ENCODE data around the gene PNMA6F. TPM values are rescaled to one million over a fixed set of nuclear protein-coding genes. Genes with fewer than 3 reads are reported as not detected.

Gene PNMA6F
- total RNA-seq, 1 experiment from 2014 or later = not detected

DNA sequence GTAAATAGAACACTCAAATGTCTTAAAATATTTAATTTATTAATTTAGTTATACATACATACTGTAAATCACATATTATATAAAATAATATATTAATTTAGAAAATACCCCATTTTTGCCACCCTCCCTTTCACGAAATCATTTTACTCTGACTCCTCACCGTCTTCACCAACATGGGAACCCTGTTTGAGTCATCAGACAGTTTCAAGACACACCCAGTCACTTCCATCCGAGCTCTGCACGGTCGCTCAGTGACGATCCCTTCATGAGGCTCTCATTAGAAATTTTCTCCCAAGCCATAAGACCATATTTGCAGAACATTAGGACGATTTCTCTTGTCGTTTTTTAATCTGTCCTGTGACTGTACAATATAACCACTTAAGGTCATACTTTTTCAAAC is 26.9 kb upstream of the PNMA6F start:
- ChIA-PET RAD21 (ENCODE audit: low non-redundant PET in 1 of 2, low total read pairs in 2 of 2, uncharacterized antibody in 2 of 2, unreplicated experiment in 2 of 2) (no interaction called here), CTCF (no interaction called here), POLR2A (no interaction called here)
- BruUV-seq (replicated peaks) = no TSS peak
- Histone ChIP-seq H4K20me1 (ENCODE audit: insufficient read depth) (no peaks in the 10 kb centered on the region), H3K4me1 (ENCODE audit: control insufficient read depth in 1 of 2, insufficient read depth in 2 of 2, low read length in 2 of 2) (no peaks in the 10 kb centered on the region), H3K27ac (ENCODE audit: low read depth, low read length) (no peak overlapping the region), H3K9me2 (ENCODE audit: insufficient read depth) (no peaks in the 10 kb centered on the region), H3K9me3 (ENCODE audit: control insufficient read depth in 1 of 2, insufficient read depth in 1 of 2, low read depth in 1 of 2, low read length in 2 of 2) (no peaks in the 10 kb centered on the region), H3K4me3 (replicated peaks in 1 of 2; ENCODE audit: low read depth in 1 of 2, low read length in 2 of 2) (no peak overlapping the region), H3K36me3 (ENCODE audit: control insufficient read depth in 1 of 2, insufficient read depth in 2 of 2, low read length in 2 of 2) (no peaks in the 10 kb centered on the region), H3K27me3 (ENCODE audit: insufficient read depth, low read length) (no peaks in the 10 kb centered on the region), H3K79me2 (ENCODE audit: insufficient read depth, low read length) (no peaks in the 10 kb centered on the region), H2AFZ (ENCODE audit: low read depth, low read length, poor library complexity, severe bottlenecking) (no peak overlapping the region), H3K4me2 (ENCODE audit: low read length) (no peak overlapping the region), H3K9ac (ENCODE audit: low read length) (no peak overlapping the region)
- ATAC-seq (no peak), DNase-seq (ENCODE audit: low read depth, low spot score) (no peak)
- intact Hi-C loops (cut with micrococcal nuclease) = no loop called here
- TF ChIP-seq SP1 (IDR thresholded peaks at IDR 0.05; ENCODE audit: low read depth) (no peak), EZH2 (IDR thresholded peaks at IDR 0.05) (no peak), EGR1 (IDR thresholded peaks at IDR 0.05; ENCODE audit: low read depth) (no peak)

DNA sequence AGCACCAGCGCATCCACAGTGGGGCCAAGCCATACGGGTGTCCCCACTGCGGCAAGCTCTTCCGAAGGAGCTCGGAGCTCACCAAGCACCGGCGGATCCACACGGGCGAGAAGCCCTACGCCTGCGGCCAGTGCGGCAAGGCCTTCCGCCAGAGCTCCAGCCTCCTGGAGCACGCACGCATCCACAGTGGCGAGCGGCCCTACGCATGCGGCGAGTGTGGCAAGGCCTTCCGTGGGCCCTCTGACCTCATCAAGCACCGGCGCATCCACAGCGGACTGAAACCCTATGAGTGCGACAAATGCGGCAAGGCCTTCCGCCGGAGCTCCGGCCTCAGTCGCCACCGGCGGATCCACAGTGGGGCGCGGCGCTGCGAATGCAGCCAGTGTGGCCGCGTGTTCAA is 26.0 kb upstream of the PNMA6F start:
- no peak overlapping the region for H3K27ac ChIP-seq (ENCODE audit: low read depth, low read length)
- H3K27me3 ChIP-seq (ENCODE audit: insufficient read depth, low read length) = no peaks in the 10 kb centered on the region
- H3K9ac ChIP-seq (ENCODE audit: low read length) = no peak overlapping the region
- no TSS peak for BruUV-seq (replicated peaks)
- ATAC-seq (no peak), DNase-seq (ENCODE audit: low read depth, low spot score) (no peak)
- H3K4me2 ChIP-seq (ENCODE audit: low read length) = no peak overlapping the region
- H2AFZ ChIP-seq (ENCODE audit: low read depth, low read length, poor library complexity, severe bottlenecking) = no peak overlapping the region
- ChIA-PET POLR2A (no interaction called here), RAD21 (ENCODE audit: low non-redundant PET in 1 of 2, low total read pairs in 2 of 2, uncharacterized antibody in 2 of 2, unreplicated experiment in 2 of 2) (no interaction called here), CTCF (no interaction called here)
- no peaks in the 10 kb centered on the region for H3K9me3 ChIP-seq (ENCODE audit: control insufficient read depth in 1 of 2, insufficient read depth in 1 of 2, low read depth in 1 of 2, low read length in 2 of 2)
- intact Hi-C loops (cut with micrococcal nuclease) = no loop called here
- H3K4me3 ChIP-seq (replicated peaks in 1 of 2; ENCODE audit: low read depth in 1 of 2, low read length in 2 of 2) = no peak overlapping the region
- TF ChIP-seq EZH2 (IDR thresholded peaks at IDR 0.05) (no peak), EGR1 (IDR thresholded peaks at IDR 0.05; ENCODE audit: low read depth) (no peak), TCF7L2 (IDR thresholded peaks at IDR 0.05; ENCODE audit: borderline replicate concordance, extremely low read depth, insufficient read depth, insufficient read length) (no peak), POLR2A (IDR thresholded peaks at IDR 0.05; ENCODE audit: borderline replicate concordance, extremely low read depth, insufficient read depth, insufficient read length) (no peak), SRF (IDR thresholded peaks at IDR 0.05; ENCODE audit: low read depth) (no peak), JUND (IDR thresholded peaks at IDR 0.05) (no peak), SP1 (IDR thresholded peaks at IDR 0.05; ENCODE audit: low read depth) (no peak), ELF1 (IDR thresholded peaks at IDR 0.05; ENCODE audit: borderline replicate concordance, low read depth) (no peak), RAD21 (IDR thresholded peaks at IDR 0.05; ENCODE audit: low read depth) (no peak), CBX3 (IDR thresholded peaks at IDR 0.05; ENCODE audit: low read depth) (no peak)
- TF ChIP-seq, protein P1, sequence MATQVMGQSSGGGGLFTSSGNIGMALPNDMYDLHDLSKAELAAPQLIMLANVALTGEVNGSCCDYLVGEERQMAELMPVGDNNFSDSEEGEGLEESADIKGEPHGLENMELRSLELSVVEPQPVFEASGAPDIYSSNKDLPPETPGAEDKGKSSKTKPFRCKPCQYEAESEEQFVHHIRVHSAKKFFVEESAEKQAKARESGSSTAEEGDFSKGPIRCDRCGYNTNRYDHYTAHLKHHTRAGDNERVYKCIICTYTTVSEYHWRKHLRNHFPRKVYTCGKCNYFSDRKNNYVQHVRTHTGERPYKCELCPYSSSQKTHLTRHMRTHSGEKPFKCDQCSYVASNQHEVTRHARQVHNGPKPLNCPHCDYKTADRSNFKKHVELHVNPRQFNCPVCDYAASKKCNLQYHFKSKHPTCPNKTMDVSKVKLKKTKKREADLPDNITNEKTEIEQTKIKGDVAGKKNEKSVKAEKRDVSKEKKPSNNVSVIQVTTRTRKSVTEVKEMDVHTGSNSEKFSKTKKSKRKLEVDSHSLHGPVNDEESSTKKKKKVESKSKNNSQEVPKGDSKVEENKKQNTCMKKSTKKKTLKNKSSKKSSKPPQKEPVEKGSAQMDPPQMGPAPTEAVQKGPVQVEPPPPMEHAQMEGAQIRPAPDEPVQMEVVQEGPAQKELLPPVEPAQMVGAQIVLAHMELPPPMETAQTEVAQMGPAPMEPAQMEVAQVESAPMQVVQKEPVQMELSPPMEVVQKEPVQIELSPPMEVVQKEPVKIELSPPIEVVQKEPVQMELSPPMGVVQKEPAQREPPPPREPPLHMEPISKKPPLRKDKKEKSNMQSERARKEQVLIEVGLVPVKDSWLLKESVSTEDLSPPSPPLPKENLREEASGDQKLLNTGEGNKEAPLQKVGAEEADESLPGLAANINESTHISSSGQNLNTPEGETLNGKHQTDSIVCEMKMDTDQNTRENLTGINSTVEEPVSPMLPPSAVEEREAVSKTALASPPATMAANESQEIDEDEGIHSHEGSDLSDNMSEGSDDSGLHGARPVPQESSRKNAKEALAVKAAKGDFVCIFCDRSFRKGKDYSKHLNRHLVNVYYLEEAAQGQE (IDR thresholded peaks at IDR 0.05; ENCODE audit: low read depth) = no peak
- TF ChIP-seq, protein P2, sequence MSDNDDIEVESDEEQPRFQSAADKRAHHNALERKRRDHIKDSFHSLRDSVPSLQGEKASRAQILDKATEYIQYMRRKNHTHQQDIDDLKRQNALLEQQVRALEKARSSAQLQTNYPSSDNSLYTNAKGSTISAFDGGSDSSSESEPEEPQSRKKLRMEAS (IDR thresholded peaks at IDR 0.05) = no peak
- no peaks in the 10 kb centered on the region for H3K36me3 ChIP-seq (ENCODE audit: control insufficient read depth in 1 of 2, insufficient read depth in 2 of 2, low read length in 2 of 2)
- no peaks in the 10 kb centered on the region for H3K9me2 ChIP-seq (ENCODE audit: insufficient read depth)
- H3K4me1 ChIP-seq (ENCODE audit: control insufficient read depth in 1 of 2, insufficient read depth in 2 of 2, low read length in 2 of 2) = no peaks in the 10 kb centered on the region
- no peaks in the 10 kb centered on the region for H4K20me1 ChIP-seq (ENCODE audit: insufficient read depth)
- no peaks in the 10 kb centered on the region for H3K79me2 ChIP-seq (ENCODE audit: insufficient read depth, low read length)

All from HCT116 (cell line).